HG03439 (cell line): ENCODE results near the gene TMEM179.
"Not testable (repeated sequence)": the region's sequence is repeated elsewhere in the genome, so short reads cannot be mapped to it uniquely, and the experiment has no call there.

Experiments used
- ATAC-seq: cut with Tn5 transposase; IDR thresholded peaks from one replicate; pipeline ENCODE4 v1.9.1; 2021; ENCODE audit warnings: mild to moderate bottlenecking, moderate library complexity; ENCODE audit not compliant: unreplicated experiment

The TMEM179 gene

GRCh38 chr14:104638190-104638589 lies 33.6 kb upstream of the TMEM179 start:
- ATAC-seq: no peak

GRCh38 chr14:104637546-104638003 lies 33.0 kb upstream of the TMEM179 start:
- no peak for ATAC-seq

DNA sequence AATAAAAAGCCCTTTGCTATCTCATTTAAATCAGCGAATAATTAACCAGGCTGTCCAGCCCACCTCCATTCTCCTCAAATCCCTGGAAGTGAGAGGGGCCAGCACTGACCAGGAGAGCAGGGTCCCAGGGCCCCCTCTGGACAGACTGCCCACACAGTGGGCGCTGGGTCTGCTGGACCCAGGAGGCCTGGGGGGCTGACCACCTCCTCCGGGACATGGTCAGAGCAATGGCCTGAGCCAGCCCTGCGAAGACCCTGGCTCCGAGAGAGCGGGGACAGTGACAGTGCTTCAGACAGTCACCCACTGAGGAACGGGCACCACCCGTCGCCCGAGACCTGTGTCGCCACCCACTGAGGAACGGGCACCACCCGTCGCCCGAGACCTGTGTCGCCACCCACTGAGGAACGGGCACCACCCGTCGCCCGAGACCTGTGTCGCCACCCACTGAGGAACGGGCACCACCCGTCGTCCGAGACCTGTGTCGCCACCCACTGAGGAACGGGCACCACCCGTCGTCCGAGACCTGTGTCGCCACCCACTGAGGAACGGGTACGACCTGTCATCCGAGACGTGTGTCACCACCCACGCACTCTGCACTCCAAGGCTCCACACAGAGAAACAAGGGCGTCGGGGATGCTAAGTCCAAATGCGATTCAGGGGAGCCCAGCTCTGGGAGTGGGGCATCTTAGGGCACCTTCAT lies 32.4 kb upstream of the TMEM179 start:
- not testable (repeated sequence) for ATAC-seq

DNA sequence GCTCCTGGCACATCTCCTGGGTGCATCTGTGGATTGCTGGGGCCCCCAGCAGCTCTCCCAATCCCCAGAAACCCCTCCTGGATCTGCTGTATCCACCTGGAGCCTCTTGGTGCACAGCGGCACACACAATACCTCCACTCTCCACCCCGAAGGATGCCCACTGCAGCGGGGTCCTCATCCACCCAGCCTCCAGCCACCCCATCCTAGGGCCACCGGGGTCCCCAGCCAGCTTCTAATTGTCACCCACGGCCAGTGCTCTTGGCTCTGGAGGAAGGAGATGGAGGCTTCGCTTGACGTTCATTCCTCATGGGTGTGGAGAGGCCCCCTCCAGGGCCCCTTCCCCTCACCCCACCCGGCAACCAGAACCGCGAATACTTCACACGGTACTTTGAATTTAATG lies 31.6 kb upstream of the TMEM179 start:
- no peak for ATAC-seq

DNA sequence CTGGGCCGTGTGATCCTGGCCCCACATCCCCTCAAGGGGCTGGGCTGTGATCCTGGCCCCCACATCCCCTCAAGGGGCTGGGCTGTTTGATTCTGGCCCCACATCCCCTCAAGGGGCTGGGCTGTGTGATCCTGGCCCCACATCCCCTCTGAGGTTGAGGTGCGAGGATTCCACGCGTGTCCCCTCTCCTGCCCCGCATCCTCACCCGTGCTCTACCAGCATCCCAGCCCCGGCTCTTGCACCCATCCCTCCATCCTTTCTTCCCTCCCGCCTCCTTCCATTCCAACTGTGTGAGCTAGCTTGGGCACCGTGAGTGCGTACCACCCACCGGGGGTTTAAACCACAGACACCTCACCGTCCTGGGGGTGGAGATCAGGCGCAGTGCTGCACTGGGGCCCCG lies 31.1 kb upstream of the TMEM179 start:
- no peak for ATAC-seq

DNA sequence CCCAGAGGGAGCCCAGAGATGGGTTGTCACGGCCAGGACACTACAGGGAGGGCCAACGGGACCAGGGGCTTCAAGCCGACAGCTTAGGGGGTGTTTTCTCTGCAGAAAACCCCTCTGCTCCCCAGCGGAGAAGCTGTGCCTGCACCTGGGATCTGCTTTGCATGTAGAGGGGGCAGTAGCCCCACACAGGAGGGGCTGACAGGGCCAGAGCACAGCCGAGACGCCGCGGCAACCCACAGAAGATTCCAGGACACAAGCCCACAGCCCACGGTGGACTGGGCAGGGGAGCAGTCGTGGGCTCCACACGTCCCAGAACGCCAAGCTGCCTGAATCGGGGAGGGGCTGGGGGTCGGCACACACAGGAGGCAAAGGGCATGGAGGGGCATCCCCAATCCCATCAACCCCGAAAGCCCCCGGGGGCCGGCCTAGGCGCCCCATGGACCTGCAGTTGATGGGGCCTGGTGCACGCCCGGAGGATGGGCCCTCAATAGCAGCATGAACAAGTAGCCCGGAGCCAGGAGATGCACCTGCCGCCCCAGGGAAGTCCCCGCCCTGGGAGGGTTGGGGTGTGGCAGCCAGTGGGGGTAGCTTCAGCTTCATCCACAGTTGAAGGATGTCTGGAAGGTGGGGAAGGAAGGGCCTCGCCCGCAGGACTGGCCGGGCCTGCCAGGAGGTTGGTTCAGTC lies 30.5 kb upstream of the TMEM179 start:
- ATAC-seq: no peak

- ATAC-seq: no peak
Observed at GRCh38 chr14:104634138-104634760, 29.7 kb upstream of the TMEM179 start.

DNA sequence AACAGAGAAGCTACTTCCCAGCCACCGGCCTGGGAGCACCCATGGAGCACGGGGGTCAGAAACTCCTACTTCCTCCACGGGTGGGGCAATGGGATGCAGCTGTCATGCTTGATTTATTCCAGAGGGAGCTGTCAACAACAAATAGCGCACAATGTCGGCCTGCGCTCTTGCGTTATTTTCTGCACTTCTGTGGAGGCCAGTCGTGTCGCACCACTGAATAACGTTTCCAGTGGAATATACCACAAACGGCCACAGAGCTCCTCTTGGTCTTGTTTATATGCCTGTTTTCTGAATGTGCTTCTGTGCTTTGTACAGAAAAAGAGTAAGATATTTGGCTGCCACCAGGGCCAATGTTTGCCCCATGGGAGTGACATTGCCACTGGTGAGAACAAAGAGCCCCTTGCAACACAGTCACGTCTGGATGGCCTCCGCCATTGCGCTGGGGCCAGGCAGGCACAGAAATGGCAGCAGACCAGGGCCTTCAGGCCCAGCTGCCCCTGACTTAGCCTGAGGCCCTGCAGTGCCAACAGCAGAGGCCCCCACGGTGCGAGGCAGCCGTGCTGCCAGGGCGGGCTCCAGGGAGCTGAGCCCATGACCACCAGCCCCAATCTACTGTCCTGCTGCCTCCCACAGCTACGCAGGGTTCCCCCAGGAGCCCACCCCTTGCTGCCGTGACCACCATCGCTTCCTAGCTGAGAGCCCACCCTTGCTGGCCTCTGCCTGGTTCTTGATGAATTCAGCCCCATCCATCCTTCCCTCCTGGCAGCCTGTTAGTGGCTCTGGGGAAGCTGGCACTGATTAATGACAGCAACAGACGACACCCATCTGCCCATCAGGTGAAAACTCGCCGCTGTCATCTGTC lies 28.9 kb upstream of the TMEM179 start:
- no peak for ATAC-seq

DNA sequence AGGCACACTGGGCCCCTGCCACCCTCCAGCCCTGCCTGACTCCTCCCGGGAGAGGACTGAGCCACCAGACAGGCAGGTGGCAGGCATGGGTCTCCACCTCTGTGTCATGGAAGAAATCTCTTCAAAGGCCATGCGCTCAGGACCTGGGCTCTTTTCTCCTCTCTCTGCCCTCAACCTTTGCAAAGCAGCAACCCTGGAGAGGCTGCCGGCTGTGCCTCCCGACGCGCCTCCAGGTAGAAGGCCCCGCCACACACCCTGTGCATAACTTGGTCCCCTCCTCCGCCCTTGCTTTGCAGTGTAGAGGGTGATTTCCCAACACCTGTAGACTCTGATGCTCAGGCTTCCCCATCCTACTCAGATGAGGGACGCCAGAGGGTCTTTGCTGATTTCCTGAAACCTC lies 28.2 kb upstream of the TMEM179 start:
- no peak for ATAC-seq

GRCh38 chr14:104624939-104625338 lies 20.4 kb upstream of the TMEM179 start:
- ATAC-seq: no peak

DNA sequence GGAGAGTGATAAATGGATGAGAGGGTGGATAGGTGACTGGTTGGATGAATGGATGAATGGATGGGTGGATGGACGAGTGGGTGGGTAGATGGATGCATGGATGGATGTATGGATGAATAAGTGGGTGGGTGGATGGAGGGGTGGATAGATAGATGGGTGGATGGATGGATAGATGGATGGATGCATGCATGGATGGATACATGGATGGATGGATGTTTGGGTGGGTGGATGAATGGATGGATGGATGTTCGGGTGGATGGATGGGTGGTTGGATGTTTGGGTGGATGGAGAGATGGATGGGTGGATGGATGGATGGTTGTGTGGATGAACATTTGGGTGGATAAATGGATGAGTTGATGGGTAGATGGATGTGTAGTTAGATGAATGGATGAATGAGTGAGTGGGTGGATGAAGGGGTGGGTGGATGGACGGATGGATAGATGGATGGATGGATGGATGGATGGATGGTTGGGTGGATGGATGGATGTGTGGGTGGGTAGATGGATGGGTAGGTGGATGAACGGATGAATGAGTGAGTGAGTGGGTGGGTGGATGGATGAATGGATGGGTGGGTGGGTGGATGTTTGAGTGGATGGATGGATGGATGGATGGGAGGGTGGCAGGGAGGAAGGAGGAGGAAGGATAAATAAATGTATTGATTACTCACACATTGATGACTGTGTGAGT lies 9.7 kb upstream of the TMEM179 start:
- no peak for ATAC-seq

DNA sequence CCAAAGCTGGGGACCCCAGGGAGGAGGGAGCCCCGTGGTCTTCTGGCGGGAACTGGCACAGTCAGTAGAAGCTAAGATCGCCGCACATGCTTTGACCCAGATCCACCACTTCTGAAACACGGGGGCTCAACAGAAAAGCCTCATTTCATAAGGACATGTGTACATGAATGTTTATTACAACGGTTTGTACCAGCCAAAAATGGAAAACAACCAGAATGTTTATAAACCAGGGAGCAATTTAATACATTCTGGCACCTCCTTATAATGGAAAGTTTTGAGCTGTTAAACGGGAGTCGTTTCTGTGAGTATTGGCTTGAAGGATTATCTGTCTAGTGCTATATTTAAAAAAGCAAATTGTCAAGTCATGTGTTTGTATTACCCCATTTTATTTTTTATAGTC lies 7.3 kb upstream of the TMEM179 start:
- no peak for ATAC-seq

DNA sequence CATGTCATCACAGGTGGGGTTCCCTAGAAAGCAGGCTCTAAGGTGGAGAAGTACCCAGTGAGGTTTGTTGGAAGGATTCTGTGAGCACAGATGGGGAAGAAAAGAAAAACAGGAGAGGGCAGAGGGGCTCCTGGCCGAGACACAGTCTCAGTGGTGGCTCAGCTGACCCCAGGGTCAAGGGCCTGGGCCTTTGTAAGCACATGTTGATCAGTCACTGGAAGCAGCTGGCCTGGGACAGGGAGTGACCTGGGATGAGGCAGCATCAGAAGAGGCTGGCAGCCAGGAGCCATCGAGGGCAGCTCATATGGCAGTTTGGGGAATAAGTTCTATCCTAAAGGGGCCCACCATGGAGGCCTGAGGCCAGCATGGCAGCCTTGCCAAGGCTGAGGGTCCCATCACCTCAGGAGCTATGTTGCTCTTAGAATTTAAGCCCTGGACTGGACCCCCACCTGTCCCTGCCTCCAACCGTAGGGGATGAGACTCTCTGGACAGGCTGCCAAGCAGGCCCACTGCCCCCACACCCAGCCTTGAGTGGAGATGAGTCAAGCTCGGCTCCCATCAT lies 6.3 kb upstream of the TMEM179 start:
- ATAC-seq: no peak

- ATAC-seq: no peak
Observed at GRCh38 chr14:104609666-104610065, 5.1 kb upstream of the TMEM179 start.

- ATAC-seq: no peak
Observed at GRCh38 chr14:104603711-104604401, 716 bp downstream of the TMEM179 start.

- ATAC-seq: no peak
Observed at GRCh38 chr14:104602933-104603325, 1.6 kb downstream of the TMEM179 start.

DNA sequence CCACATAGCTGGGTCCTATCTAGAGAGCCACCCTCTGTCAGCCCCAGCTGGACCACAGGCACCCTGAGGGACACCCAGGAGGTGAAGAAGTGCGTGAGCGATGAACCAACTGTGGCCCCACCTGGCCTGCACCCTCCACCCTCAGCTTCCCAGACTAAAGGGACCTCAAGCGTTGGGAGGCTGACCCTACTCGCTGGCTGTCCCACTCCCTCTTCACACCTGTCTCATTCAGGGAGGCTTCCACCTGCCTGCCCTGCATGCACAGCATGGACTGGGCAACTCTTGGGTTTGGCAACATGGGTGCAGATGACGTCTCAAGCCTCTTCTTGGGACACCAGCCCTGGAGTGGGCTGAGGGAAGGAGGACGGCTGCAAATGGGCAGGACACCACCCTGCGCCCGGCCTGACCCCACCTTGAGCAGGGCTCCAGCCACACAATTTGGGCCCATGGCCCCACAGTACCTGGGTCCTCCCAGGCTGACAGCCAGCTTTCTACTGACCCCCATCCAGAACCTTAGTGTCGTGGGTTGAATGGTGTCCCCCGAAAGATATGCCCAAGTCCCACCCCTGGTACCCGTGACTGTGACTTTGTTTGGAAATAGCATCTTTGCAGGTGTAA lies 2.1 kb downstream of the TMEM179 start:
- ATAC-seq: no peak

- no peak for ATAC-seq
Observed at GRCh38 chr14:104601786-104602185, 2.8 kb downstream of the TMEM179 start.

- ATAC-seq: no peak
Observed at GRCh38 chr14:104600805-104601204, 3.8 kb downstream of the TMEM179 start.
